HG02763 (cell line): Measurements from ENCODE around the gene TMEM266.

Source experiments
- ATAC-seq: cut with Tn5 transposase; IDR thresholded peaks from one replicate; pipeline ENCODE4 v1.9.1; 2021; ENCODE audit warnings: mild to moderate bottlenecking, moderate library complexity; ENCODE audit not compliant: unreplicated experiment

Gene TMEM266

GRCh38 chr15:76199106-76200082 is 139.6 kb downstream of the TMEM266 start:
- ATAC-seq = no peak

GRCh38 chr15:76200083-76200465 is 140.3 kb downstream of the TMEM266 start:
- ATAC-seq = no peak

- ATAC-seq = no peak
These were observed 140.9 kb downstream of the TMEM266 start for GRCh38 chr15:76200641-76201105.

GRCh38 chr15:76201536-76202255 is 141.9 kb downstream of the TMEM266 start:
- no peak for ATAC-seq

GRCh38 chr15:76203346-76204108 is 143.7 kb downstream of the TMEM266 start:
- ATAC-seq = no peak

- no peak for ATAC-seq
These were observed 144.5 kb downstream of the TMEM266 start for GRCh38 chr15:76204109-76204845.

GRCh38 chr15:76204916-76205460 is 145.2 kb downstream of the TMEM266 start:
- ATAC-seq = no peak

- ATAC-seq = no peak
These were observed 146.7 kb downstream of the TMEM266 start for GRCh38 chr15:76206325-76206976.

GRCh38 chr15:76208084-76208785 is 148.4 kb downstream of the TMEM266 start:
- ATAC-seq = no peak

- ATAC-seq = no peak
These were observed 149.1 kb downstream of the TMEM266 start for GRCh38 chr15:76208786-76209424.

- ATAC-seq = no peak
These were observed 149.7 kb downstream of the TMEM266 start for GRCh38 chr15:76209523-76209922.

GRCh38 chr15:76209942-76210341 is 150.2 kb downstream of the TMEM266 start:
- no peak for ATAC-seq

- no peak for ATAC-seq
These were observed 155.8 kb downstream of the TMEM266 start for GRCh38 chr15:76215634-76216033.

- ATAC-seq = no peak
These were observed 157.5 kb downstream of the TMEM266 start for GRCh38 chr15:76217029-76217881.

GRCh38 chr15:76217882-76218217 is 158.1 kb downstream of the TMEM266 start:
- no peak for ATAC-seq

- ATAC-seq = no peak
These were observed 161.4 kb downstream of the TMEM266 start for GRCh38 chr15:76221085-76221767.

GRCh38 chr15:76222159-76222558 is 162.4 kb downstream of the TMEM266 start:
- no peak for ATAC-seq
